Measurements from ENCODE around the gene PLAU. TPM values are rescaled to one million over a fixed set of nuclear protein-coding genes. Genes with fewer than 3 reads are reported as not detected.
"Not testable (repeated sequence)": the region's sequence is repeated elsewhere in the genome, so short reads cannot be mapped to it uniquely, and the experiment has no call there.

The PLAU gene
- total and polyA plus RNA-seq, 4 donors, result 3.9 to 5.3 (median 4.5) TPM

- whole genome bisulfite sequencing (ENCODE audit: insufficient coverage), result 90% methylated on average over 6 of the region's 8 CpGs
- no peaks in the 10 kb centered on the region for H3K27me3 ChIP-seq (ENCODE audit: control insufficient read depth, insufficient read depth, low read length)
- DNase-seq (ENCODE audit: low read depth in 4 of 6, low spot score in 6 of 6), result no peak
Measured at GRCh38 chr10:73893426-73893825, 17.5 kb upstream of the PLAU start.

DNA sequence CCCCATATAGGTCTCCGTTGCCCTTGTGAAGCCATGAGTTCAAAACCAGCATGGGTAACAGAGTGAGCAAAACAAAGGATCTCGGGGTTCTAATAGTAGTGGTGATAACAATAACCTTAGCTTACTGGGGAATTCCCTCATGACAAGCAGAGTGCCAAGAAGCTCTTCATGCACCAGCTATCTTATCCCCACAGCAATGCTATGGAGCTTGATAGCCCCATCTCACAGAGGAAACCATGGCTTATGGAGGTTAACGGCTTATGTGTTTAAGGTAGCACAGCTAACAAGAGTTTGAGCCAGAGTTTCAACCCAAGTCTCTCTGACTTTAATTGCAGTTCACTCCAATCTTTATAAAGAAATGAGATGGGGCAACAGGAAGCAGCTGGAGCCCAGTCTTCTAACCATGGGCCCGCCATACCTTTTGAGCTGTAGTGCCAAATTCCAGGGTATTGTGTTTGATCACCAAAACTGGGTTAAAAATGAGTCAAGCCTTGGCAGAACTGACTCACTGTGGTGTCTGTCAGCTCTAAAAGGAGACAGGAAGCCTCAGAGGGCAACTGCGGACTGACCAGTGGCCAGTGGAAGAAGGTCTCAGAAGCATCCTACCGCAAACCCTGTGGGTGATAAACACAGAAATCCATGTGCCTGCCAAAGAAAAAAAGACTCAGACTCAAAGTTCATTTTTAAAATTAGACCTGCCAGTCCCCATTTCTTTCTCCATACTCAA, 16.5 kb upstream of the PLAU start:
- H3K4me1 ChIP-seq (ENCODE audit: control insufficient read depth, insufficient read depth, low read length), result no peaks in the 10 kb centered on the region
- WGBS (ENCODE audit: insufficient coverage), result 90% methylated on average over 2 of the region's 6 CpGs
- H3K27me3 ChIP-seq (ENCODE audit: control insufficient read depth, insufficient read depth, low read length), result no peaks in the 10 kb centered on the region
- no peaks in the 10 kb centered on the region for H3K36me3 ChIP-seq (ENCODE audit: control insufficient read depth, insufficient read depth, low read length)
- no peaks in the 10 kb centered on the region for H3K9me3 ChIP-seq (ENCODE audit: control insufficient read depth, insufficient read depth, low read length)
- H3K27ac ChIP-seq (ENCODE audit: low read depth, low read length), result no peak overlapping the region
- no peak for DNase-seq (ENCODE audit: low read depth in 4 of 6, low spot score in 6 of 6)
- H3K4me3 ChIP-seq (ENCODE audit: low read depth, low read length), result no peak overlapping the region

More at GRCh38 chr10:73893426-73893825, 17.5 kb upstream of the PLAU start:
- Histone ChIP-seq H3K36me3 (ENCODE audit: control insufficient read depth, insufficient read depth, low read length) (no peaks in the 10 kb centered on the region), H3K4me1 (ENCODE audit: control insufficient read depth, insufficient read depth, low read length) (peaks cover 8% of the 10 kb centered on the region), H3K27ac (ENCODE audit: low read depth, low read length) (no peak overlapping the region), H3K4me3 (ENCODE audit: low read depth, low read length) (no peak overlapping the region), H3K9me3 (ENCODE audit: control insufficient read depth, insufficient read depth, low read length) (no peaks in the 10 kb centered on the region)

DNA sequence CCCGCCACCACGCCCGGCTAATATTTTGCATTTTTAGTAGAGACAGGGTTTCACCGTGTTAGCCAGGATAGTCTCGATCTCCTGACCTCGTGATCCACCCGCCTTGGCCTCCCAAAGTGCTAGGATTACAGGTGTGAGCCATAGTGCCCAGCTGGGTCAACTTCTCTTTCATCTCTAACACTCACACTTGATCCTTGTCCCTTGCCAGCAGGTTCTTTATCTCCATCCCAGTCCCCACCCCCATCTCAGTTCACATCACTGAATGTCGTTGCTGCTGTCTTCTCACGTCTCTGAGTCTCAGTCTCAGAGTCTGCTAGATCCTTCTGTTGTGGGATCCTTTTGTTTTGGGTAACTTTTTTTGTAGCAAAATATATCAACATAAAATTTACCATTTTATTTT, 15.6 kb upstream of the PLAU start:
- H3K4me1 ChIP-seq (ENCODE audit: control insufficient read depth, insufficient read depth, low read length); H3K36me3 ChIP-seq (ENCODE audit: control insufficient read depth, insufficient read depth, low read length); H3K4me3 ChIP-seq (ENCODE audit: low read depth, low read length); H3K9me3 ChIP-seq (ENCODE audit: control insufficient read depth, insufficient read depth, low read length); H3K27me3 ChIP-seq (ENCODE audit: control insufficient read depth, insufficient read depth, low read length); DNase-seq (ENCODE audit: low read depth in 4 of 6, low spot score in 6 of 6); H3K27ac ChIP-seq (ENCODE audit: low read depth, low read length): not testable (repeated sequence)
- WGBS (ENCODE audit: insufficient coverage), result 96% methylated on average over 6 of the region's 9 CpGs

GRCh38 chr10:73897693-73898092, 13.2 kb upstream of the PLAU start:
- WGBS (ENCODE audit: insufficient coverage), result no CpG with 5 or more reads among the region's 1 CpG

DNA sequence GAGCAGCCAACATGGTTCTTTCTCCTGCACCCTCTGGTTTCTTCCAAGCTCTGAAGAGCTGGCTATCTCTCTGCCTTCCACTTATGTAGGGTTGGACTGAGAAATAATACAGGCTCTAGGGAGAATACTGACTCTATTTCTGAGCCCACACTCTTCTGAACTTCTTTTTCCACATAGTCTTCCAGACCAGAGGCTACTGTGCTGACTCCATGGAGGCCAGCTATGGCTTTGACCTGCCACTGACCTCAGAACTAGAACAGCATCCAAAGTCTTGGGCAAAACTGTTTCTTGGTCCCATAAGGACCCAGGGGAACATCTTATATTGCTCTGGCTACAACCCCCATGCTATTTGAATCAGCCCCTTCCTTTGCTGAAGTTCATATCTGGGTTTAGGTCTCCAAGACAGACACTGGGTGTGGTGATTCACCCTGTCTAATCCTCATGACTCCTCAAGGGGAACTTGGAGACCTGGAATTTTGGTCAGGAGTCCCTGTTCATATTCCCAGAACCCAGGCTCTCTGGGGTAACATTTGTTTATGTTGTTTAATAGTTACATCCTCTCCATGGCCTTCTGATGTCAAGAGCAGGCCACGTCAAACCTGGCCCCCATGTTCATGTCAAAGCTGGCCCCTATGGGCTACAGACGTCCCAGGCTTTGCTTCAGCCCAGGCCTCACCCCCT, 12.1 kb upstream of the PLAU start:
- Histone ChIP-seq H3K9me3 (ENCODE audit: control insufficient read depth, insufficient read depth, low read length) (no peaks in the 10 kb centered on the region), H3K4me1 (ENCODE audit: control insufficient read depth, insufficient read depth, low read length) (no peaks in the 10 kb centered on the region), H3K4me3 (ENCODE audit: low read depth, low read length) (no peak overlapping the region), H3K27ac (ENCODE audit: low read depth, low read length) (no peak overlapping the region), H3K27me3 (ENCODE audit: control insufficient read depth, insufficient read depth, low read length) (no peaks in the 10 kb centered on the region), H3K36me3 (ENCODE audit: control insufficient read depth, insufficient read depth, low read length) (no peaks in the 10 kb centered on the region)
- WGBS (ENCODE audit: insufficient coverage), result no CpG with 5 or more reads among the region's 2 CpGs
- DNase-seq (ENCODE audit: low read depth in 4 of 6, low spot score in 6 of 6), result no peak

More at GRCh38 chr10:73897693-73898092, 13.2 kb upstream of the PLAU start:
- no peak for DNase-seq (ENCODE audit: low read depth in 4 of 6, low spot score in 6 of 6)
- no peak overlapping the region for H3K4me3 ChIP-seq (ENCODE audit: low read depth, low read length)
- no peaks in the 10 kb centered on the region for H3K9me3 ChIP-seq (ENCODE audit: control insufficient read depth, insufficient read depth, low read length)
- H3K36me3 ChIP-seq (ENCODE audit: control insufficient read depth, insufficient read depth, low read length), result no peaks in the 10 kb centered on the region
- no peaks in the 10 kb centered on the region for H3K4me1 ChIP-seq (ENCODE audit: control insufficient read depth, insufficient read depth, low read length)
- H3K27me3 ChIP-seq (ENCODE audit: control insufficient read depth, insufficient read depth, low read length), result no peaks in the 10 kb centered on the region
- no peak overlapping the region for H3K27ac ChIP-seq (ENCODE audit: low read depth, low read length)

- H3K27me3 ChIP-seq (ENCODE audit: control insufficient read depth, insufficient read depth, low read length), result no peaks in the 10 kb centered on the region
- no peak for DNase-seq (ENCODE audit: low read depth in 4 of 6, low spot score in 6 of 6)
- H3K27ac ChIP-seq (ENCODE audit: low read depth, low read length), result no peak overlapping the region
- H3K9me3 ChIP-seq (ENCODE audit: control insufficient read depth, insufficient read depth, low read length), result no peaks in the 10 kb centered on the region
- no peak overlapping the region for H3K4me3 ChIP-seq (ENCODE audit: low read depth, low read length)
- no peaks in the 10 kb centered on the region for H3K4me1 ChIP-seq (ENCODE audit: control insufficient read depth, insufficient read depth, low read length)
- 79% methylated on average over 4 of the region's 4 CpGs for WGBS (ENCODE audit: insufficient coverage)
- H3K36me3 ChIP-seq (ENCODE audit: control insufficient read depth, insufficient read depth, low read length), result no peaks in the 10 kb centered on the region
Measured at GRCh38 chr10:73899423-73899822, 11.5 kb upstream of the PLAU start.

DNA sequence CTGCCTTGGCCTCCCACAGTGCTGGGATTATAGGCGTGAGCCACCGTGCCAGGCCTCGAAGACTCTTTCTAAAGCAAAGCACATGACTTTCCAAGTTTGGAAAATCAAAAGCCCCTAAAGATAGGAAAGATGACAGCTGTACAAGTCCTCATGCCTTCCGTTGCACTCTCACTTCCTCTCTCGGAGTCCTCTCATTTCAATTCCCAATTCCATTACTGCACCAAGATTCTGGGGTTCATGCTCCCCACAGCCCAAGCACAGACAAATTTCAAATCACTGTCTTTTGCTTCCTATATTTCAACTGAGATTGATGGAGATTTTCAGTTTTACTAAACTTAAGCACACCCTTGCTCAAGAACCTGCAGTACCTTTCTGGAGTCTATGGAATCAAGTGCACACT, 10.9 kb upstream of the PLAU start:
- Histone ChIP-seq H3K4me3 (ENCODE audit: low read depth, low read length) (no peak overlapping the region), H3K27ac (ENCODE audit: low read depth, low read length) (no peak overlapping the region), H3K4me1 (ENCODE audit: control insufficient read depth, insufficient read depth, low read length) (no peaks in the 10 kb centered on the region), H3K36me3 (ENCODE audit: control insufficient read depth, insufficient read depth, low read length) (no peaks in the 10 kb centered on the region), H3K27me3 (ENCODE audit: control insufficient read depth, insufficient read depth, low read length) (no peaks in the 10 kb centered on the region), H3K9me3 (ENCODE audit: control insufficient read depth, insufficient read depth, low read length) (no peaks in the 10 kb centered on the region)
- no peak for DNase-seq (ENCODE audit: low read depth in 4 of 6, low spot score in 6 of 6)
- WGBS (ENCODE audit: insufficient coverage), result 83% methylated on average over 5 of the region's 5 CpGs

DNA sequence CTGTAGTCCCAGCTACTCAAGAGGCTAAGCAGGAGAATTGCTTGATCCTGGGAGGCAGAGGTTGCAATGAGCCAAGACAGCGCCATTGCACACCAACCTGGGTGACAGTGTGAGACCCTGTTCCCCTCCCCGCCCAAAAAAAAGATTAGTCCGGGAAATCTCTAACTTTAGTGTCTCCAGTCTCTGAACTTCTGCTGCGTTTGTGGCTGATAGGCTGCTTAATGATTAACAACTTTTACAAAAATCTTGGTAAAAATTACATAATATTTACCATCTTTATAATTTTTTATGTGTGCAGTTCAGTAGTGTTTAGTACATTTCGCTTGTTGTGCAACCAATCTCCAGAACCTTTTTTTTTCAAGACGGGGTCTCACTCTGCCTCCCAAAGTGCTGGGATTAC, 9.7 kb upstream of the PLAU start:
- Histone ChIP-seq H3K27me3 (ENCODE audit: control insufficient read depth, insufficient read depth, low read length) (no peaks in the 10 kb centered on the region), H3K4me3 (ENCODE audit: low read depth, low read length) (no peak overlapping the region), H3K9me3 (ENCODE audit: control insufficient read depth, insufficient read depth, low read length) (no peaks in the 10 kb centered on the region), H3K4me1 (ENCODE audit: control insufficient read depth, insufficient read depth, low read length) (no peaks in the 10 kb centered on the region), H3K27ac (ENCODE audit: low read depth, low read length) (no peak overlapping the region), H3K36me3 (ENCODE audit: control insufficient read depth, insufficient read depth, low read length) (no peaks in the 10 kb centered on the region)
- 100% methylated on average over 3 of the region's 6 CpGs for WGBS (ENCODE audit: insufficient coverage)
- no peak for DNase-seq (ENCODE audit: low read depth in 4 of 6, low spot score in 6 of 6)

DNA sequence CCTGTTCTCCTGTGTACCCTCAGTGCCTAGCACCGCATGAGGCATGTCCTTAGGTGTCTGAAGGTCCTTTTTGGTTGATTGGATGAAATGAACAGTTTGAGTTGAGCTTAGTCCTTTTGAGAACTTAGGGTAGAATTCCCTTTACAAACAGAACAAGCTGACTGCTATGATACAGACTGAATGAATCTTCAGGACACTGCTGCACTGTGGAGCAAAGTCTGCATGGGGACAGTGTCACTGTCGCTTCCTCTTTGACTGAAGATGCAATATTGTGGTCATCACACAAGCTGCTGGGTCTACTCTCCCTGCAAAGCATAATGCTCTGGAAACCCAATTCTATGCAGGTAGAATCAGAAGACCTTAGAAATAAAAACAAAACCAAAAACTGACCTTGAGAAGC, 8.6 kb upstream of the PLAU start:
- Histone ChIP-seq H3K27ac (ENCODE audit: low read depth, low read length) (no peak overlapping the region), H3K4me3 (ENCODE audit: low read depth, low read length) (no peak overlapping the region), H3K4me1 (ENCODE audit: control insufficient read depth, insufficient read depth, low read length) (peaks cover 10% of the 10 kb centered on the region), H3K9me3 (ENCODE audit: control insufficient read depth, insufficient read depth, low read length) (no peaks in the 10 kb centered on the region), H3K36me3 (ENCODE audit: control insufficient read depth, insufficient read depth, low read length) (no peaks in the 10 kb centered on the region), H3K27me3 (ENCODE audit: control insufficient read depth, insufficient read depth, low read length) (no peaks in the 10 kb centered on the region)
- 100% methylated on average over 1 of the region's 2 CpGs for WGBS (ENCODE audit: insufficient coverage)
- no peak for DNase-seq (ENCODE audit: low read depth in 4 of 6, low spot score in 6 of 6)
